ENCODE measurements around the gene LCA5L.
"Not testable (repeated sequence)": the region's sequence is repeated elsewhere in the genome, so short reads cannot be mapped to it uniquely, and the experiment has no call there.

LCA5L gene

GRCh38 chr21:39374046-39374445 lies 71.5 kb downstream of the LCA5L start:
- Histone ChIP-seq H3K4me3 (ENCODE audit: low read depth, low read length) (no peak overlapping the region), H3K36me3 (no peaks in the 10 kb centered on the region), H3K9me3 (no peaks in the 10 kb centered on the region), H3K4me1 (no peaks in the 10 kb centered on the region; the same call in 1 of the 2 replicates), H3K27me3 (no peaks in the 10 kb centered on the region)
- no peak for TF ChIP-seq CTCF (IDR thresholded peaks at IDR 0.05; ENCODE audit: low read depth, low read length)
- no peak for DNase-seq

GRCh38 chr21:39373634-39374033 lies 71.9 kb downstream of the LCA5L start:
- no peaks in the 10 kb centered on the region for H3K27me3 ChIP-seq
- DNase-seq, result peak; percentile 36
- peak; percentile 58 for TF ChIP-seq CTCF (IDR thresholded peaks at IDR 0.05; ENCODE audit: low read depth, low read length)
- H3K4me1 ChIP-seq, result no peaks in the 10 kb centered on the region; the same call in 1 of the 2 replicates
- H3K9me3 ChIP-seq, result no peaks in the 10 kb centered on the region
- H3K36me3 ChIP-seq, result no peaks in the 10 kb centered on the region
- no peak overlapping the region for H3K4me3 ChIP-seq (ENCODE audit: low read depth, low read length)

- H3K4me1 ChIP-seq; H3K4me3 ChIP-seq (ENCODE audit: low read depth, low read length); H3K27me3 ChIP-seq; H3K9me3 ChIP-seq; DNase-seq; H3K36me3 ChIP-seq: not testable (repeated sequence)
Measured at GRCh38 chr21:39369896-39370288, 75.7 kb downstream of the LCA5L start.

- Histone ChIP-seq H3K9me3 (no peaks in the 10 kb centered on the region), H3K4me1 (peaks cover 4% of the 10 kb centered on the region), H3K36me3 (no peaks in the 10 kb centered on the region), H3K27me3 (no peaks in the 10 kb centered on the region), H3K4me3 (ENCODE audit: low read depth, low read length) (no peak overlapping the region)
- no peak for TF ChIP-seq CTCF (IDR thresholded peaks at IDR 0.05; ENCODE audit: low read depth, low read length)
- no peak for DNase-seq
Measured at GRCh38 chr21:39367783-39368182, 77.8 kb downstream of the LCA5L start.

- no peak overlapping the region for H3K4me3 ChIP-seq (ENCODE audit: low read depth, low read length)
- peaks cover 4% of the 10 kb centered on the region for H3K4me1 ChIP-seq
- H3K9me3 ChIP-seq, result no peaks in the 10 kb centered on the region
- no peak for TF ChIP-seq CTCF (IDR thresholded peaks at IDR 0.05; ENCODE audit: low read depth, low read length)
- H3K36me3 ChIP-seq, result no peaks in the 10 kb centered on the region
- H3K27me3 ChIP-seq, result no peaks in the 10 kb centered on the region
- no peak for DNase-seq
Measured at GRCh38 chr21:39366563-39366962, 79.0 kb downstream of the LCA5L start.

- Histone ChIP-seq H3K27me3 (no peaks in the 10 kb centered on the region), H3K36me3 (no peaks in the 10 kb centered on the region), H3K4me1 (peaks cover 4% of the 10 kb centered on the region), H3K4me3 (ENCODE audit: low read depth, low read length) (no peak overlapping the region), H3K9me3 (no peaks in the 10 kb centered on the region)
- DNase-seq, result no peak
- no peak for TF ChIP-seq CTCF (IDR thresholded peaks at IDR 0.05; ENCODE audit: low read depth, low read length)
Measured at GRCh38 chr21:39364949-39365348, 80.6 kb downstream of the LCA5L start.
